Body of pancreas (tissue), 4 donors: Measurements from ENCODE around the gene POT1. TPM values are rescaled to one million over a fixed set of nuclear protein-coding genes. Genes with fewer than 3 reads are reported as not detected.

Experiments
- ATAC-seq: fragments of 150-250 bp; one replicate; pipeline ENCODE4 v1.9.1; 2016
- DNase-seq, 4 donors: peaks; one replicate each; pipeline ENCODE4 v3.0.0-alpha.2; 2019
- H3K27ac ChIP-seq, 4 donors: fragments of 200-600 bp; sonication (generic); 1 replicate in 3 of 4; 2 replicates in 1 of 4; pipeline versions ENCODE4 v1.5.1 to v1.6.1; 2016 to 2019; ENCODE audit warnings: mild to moderate bottlenecking in 1 of 4, mixed read lengths in 1 of 4, moderate library complexity in 1 of 4
- H3K27me3 ChIP-seq, 2 donors: fragments of 200-600 bp; sonication (generic); one replicate each; pipeline ENCODE4 v1.6.0; 2016; ENCODE audit warnings: mild to moderate bottlenecking in 1 of 2
- H3K36me3 ChIP-seq, 2 donors: fragments of 200-600 bp; sonication (generic); replicated peaks in 1 of 2; 2 replicates each; pipeline ENCODE4 v1.5.1; 2016; ENCODE audit warnings: low read depth in 2 of 2; ENCODE audit not compliant: insufficient read depth in 1 of 2
- H3K4me1 ChIP-seq: fragments of 200-600 bp; sonication (generic); one replicate; pipeline ENCODE4 v1.6.0; 2016
- H3K4me3 ChIP-seq, 2 donors: fragments of 200-600 bp; sonication (generic); 1 replicate in 1 of 2; 2 replicates in 1 of 2; pipeline ENCODE4 v1.5.1; 2016 to 2019
- H3K9me3 ChIP-seq, 3 donors: fragments of 200-600 bp; sonication (generic); 1 replicate in 2 of 3; 2 replicates in 1 of 3; pipeline ENCODE4 v1.5.1; 2016
- POLR2A ChIP-seq, 3 donors: fragments of 450-650 bp; IDR thresholded peaks; one replicate each; pipeline ENCODE4 v1.6.1; 2016; ENCODE audit warnings: antibody characterized with exemption in 3 of 3, mild to moderate bottlenecking in 2 of 3
- WGBS, 2 donors: methylation state at CpG; one replicate each; pipeline ENCODE4 v1.1.5; 2017; 5-methylcytosine and 5-hydroxymethylcytosine counted together
- intact Hi-C: fragments of 100-400 bp; cut with DNase I; formaldehyde crosslinking; loops from one replicate; pipeline ENCODE4 v1.15.1; 2023
- total RNA-seq, 2 donors: library from RNA; depleted of rRNA; stranded (reverse); fragments of >200 nt; gene quantifications; one replicate each; pipeline ENCODE4 v1.1.0, GENCODE V29; 2016
- TF ChIP-seq, protein P1 (sequence below), 7 experiments: fragments of 450-650 bp in 4 of 7; fragments of 200-600 bp in 3 of 7; sonication (generic) in 3 of 7; IDR thresholded peaks; one replicate each; pipeline ENCODE4 v1.5.1; 2016 to 2019; ENCODE audit warnings: antibody characterized with exemption in 7 of 7

POT1 gene
- total RNA-seq, 2 donors from 2014 or later = 3.3 to 5.4 TPM

GRCh38 chr7:124818807-124819206 lies 110.8 kb downstream of the POT1 start:
- no peaks in the 10 kb centered on the region for H3K27me3 ChIP-seq
- 92 to 94% methylated on average over 5 of the region's 5 CpGs for WGBS, 2 donors
- H3K4me1 ChIP-seq = peaks cover 5% of the 10 kb centered on the region
- H3K36me3 ChIP-seq = no peaks in the 10 kb centered on the region
- H3K27ac ChIP-seq = no peak overlapping the region
- DNase-seq (no peak), ATAC-seq (no peak)
- TF ChIP-seq, protein P1, sequence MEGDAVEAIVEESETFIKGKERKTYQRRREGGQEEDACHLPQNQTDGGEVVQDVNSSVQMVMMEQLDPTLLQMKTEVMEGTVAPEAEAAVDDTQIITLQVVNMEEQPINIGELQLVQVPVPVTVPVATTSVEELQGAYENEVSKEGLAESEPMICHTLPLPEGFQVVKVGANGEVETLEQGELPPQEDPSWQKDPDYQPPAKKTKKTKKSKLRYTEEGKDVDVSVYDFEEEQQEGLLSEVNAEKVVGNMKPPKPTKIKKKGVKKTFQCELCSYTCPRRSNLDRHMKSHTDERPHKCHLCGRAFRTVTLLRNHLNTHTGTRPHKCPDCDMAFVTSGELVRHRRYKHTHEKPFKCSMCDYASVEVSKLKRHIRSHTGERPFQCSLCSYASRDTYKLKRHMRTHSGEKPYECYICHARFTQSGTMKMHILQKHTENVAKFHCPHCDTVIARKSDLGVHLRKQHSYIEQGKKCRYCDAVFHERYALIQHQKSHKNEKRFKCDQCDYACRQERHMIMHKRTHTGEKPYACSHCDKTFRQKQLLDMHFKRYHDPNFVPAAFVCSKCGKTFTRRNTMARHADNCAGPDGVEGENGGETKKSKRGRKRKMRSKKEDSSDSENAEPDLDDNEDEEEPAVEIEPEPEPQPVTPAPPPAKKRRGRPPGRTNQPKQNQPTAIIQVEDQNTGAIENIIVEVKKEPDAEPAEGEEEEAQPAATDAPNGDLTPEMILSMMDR (IDR thresholded peaks at IDR 0.05) = no peak
- TF ChIP-seq POLR2A (IDR thresholded peaks at IDR 0.05) = no peak
- no peaks in the 10 kb centered on the region for H3K9me3 ChIP-seq
- H3K4me3 ChIP-seq = no peak overlapping the region
- intact Hi-C loops = no loop called here

GRCh38 chr7:124813994-124814798 lies 115.4 kb downstream of the POT1 start:
- Histone ChIP-seq H3K4me3 (no peak overlapping the region), H3K9me3 (no peaks in the 10 kb centered on the region), H3K36me3 (no peaks in the 10 kb centered on the region), H3K27me3 (no peaks in the 10 kb centered on the region), H3K27ac (no peak overlapping the region), H3K4me1 (peaks cover 8% of the 10 kb centered on the region)
- ATAC-seq = peak; percentile 42
- peak in 2 of 4 donors; percentile 2 to 15 for DNase-seq
- intact Hi-C loops = no loop called here
- 43 to 62% methylated on average over 2 of the region's 2 CpGs for WGBS, 2 donors
- TF ChIP-seq POLR2A (IDR thresholded peaks at IDR 0.05) = no peak
- TF ChIP-seq, protein P1 (IDR thresholded peaks at IDR 0.05) = no peak

DNA sequence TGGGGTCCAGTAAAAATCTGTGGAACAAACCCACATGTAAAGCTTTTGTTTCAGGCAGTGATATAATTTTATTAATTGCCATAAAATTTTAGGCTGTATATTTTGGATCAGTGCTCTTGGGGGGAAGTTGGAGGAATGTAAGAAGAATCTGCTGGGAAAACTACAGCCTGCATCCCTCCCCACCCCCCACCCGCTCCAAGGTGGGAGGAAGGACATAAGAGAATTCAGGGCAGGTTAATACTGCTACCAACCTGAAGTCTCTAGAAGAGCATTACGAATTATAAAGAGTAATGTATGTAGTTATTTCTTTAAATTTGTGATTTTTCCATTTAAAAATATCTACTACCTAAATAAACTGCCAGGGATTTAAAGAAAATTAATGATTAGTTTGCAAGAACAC lies 116.9 kb downstream of the POT1 start:
- no peak overlapping the region for H3K27ac ChIP-seq
- no peaks in the 10 kb centered on the region for H3K9me3 ChIP-seq
- intact Hi-C loops = no loop called here
- no peak for ATAC-seq
- peaks cover 8% of the 10 kb centered on the region for H3K4me1 ChIP-seq
- no peak for DNase-seq
- 87 to 88% methylated on average over 2 of the region's 2 CpGs for WGBS, 2 donors
- TF ChIP-seq, protein P1 (IDR thresholded peaks at IDR 0.05) = no peak
- TF ChIP-seq POLR2A (IDR thresholded peaks at IDR 0.05) = no peak
- H3K4me3 ChIP-seq = no peak overlapping the region
- no peaks in the 10 kb centered on the region for H3K27me3 ChIP-seq
- no peaks in the 10 kb centered on the region for H3K36me3 ChIP-seq

GRCh38 chr7:124811341-124811740 lies 118.3 kb downstream of the POT1 start:
- Histone ChIP-seq H3K36me3 (no peaks in the 10 kb centered on the region), H3K4me3 (no peak overlapping the region), H3K4me1 (peaks cover 8% of the 10 kb centered on the region), H3K27ac (no peak overlapping the region), H3K27me3 (no peaks in the 10 kb centered on the region), H3K9me3 (no peaks in the 10 kb centered on the region)
- ATAC-seq (no peak), DNase-seq (no peak)
- intact Hi-C loops = no loop called here
- WGBS, 2 donors = 92 to 97% methylated on average over 1 of the region's 1 CpG
- no peak for TF ChIP-seq POLR2A (IDR thresholded peaks at IDR 0.05)
- TF ChIP-seq, protein P1 (IDR thresholded peaks at IDR 0.05) = no peak

DNA sequence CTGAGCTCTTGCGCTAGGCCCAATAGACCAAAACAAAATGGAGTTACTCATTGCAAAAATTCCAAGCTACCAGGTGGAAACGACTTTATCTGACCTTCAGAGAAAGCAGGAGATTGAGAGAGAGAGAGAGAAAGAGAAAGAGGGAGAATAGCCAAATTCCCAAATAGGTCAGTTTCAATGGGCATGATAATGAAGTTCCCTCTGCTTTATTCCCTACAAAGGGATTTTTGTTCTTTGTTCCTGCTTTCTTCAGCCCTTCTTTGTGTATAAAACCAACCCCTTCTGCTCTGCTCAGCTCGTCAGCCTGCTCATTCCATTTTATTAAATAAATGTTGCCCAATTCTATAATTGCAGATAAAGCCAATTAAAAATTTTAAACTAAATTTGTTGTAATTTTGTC lies 119.0 kb downstream of the POT1 start:
- ATAC-seq (no peak), DNase-seq (no peak)
- Histone ChIP-seq H3K27me3 (no peaks in the 10 kb centered on the region), H3K4me1 (peaks cover 8% of the 10 kb centered on the region), H3K27ac (no peak overlapping the region), H3K9me3 (no peaks in the 10 kb centered on the region), H3K36me3 (no peaks in the 10 kb centered on the region), H3K4me3 (no peak overlapping the region)
- TF ChIP-seq, protein P1 (IDR thresholded peaks at IDR 0.05) = no peak
- no peak for TF ChIP-seq POLR2A (IDR thresholded peaks at IDR 0.05)
- intact Hi-C loops = no loop called here
- 63 to 65% methylated on average over 3 of the region's 3 CpGs for WGBS, 2 donors
